ENCODE measurements around the gene IER5L. TPM values are rescaled to one million over a fixed set of nuclear protein-coding genes. Genes with fewer than 3 reads are reported as not detected.
A peak's percentile ranks its signal among the peaks of the same experiment; 100 is the strongest.

IER5L gene
- total RNA-seq, 6 experiments from 2014 or later: 2.7 to 19.8 (median 7.8) TPM

DNA sequence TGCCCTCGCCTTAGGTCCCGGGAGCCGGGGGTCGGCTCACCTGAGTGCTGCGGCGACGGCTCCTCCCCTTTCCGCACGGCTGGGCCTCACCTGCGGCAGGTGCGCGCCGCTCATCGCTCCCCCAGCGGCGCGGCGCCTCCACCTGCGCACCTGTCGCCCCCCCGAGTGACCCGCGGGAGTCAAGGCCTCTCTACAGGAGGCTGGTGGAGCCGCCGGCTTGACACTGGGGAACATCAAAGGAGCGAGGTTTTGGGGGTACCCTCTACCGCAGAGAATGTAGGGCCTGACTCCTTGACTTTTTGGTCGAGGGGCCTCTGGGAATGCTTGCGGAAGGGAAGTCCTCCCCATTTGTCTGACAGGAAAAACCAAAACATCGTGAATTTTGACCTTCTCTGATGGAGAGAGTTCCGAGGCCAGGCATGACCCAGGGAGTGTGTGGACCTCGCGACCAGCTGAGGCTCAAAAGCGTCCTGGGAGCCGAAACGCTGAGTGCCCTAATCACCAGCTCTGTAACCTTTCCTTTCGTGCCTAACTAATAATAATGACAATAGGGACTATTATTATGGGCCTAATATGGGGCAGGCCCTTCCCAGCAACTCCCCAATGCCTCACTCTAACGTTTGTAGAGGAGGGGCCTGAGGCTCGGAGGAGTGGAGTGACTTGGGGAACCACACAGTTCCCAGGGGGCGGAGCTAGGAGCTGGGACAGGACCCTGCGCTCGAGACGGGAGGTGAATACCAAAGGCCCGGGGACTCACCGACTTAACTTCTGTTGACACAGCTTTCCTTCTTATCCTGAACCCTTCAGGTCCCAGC, 714 bp upstream of the IER5L start:
- Histone ChIP-seq H3K27me3 (no peaks in the 10 kb centered on the region), H3K36me3 (no peaks in the 10 kb centered on the region), H3K4me3 (peak overlapping the region in 2 of 3 donors; percentile 0 to 82), H3K9me3 (no peaks in the 10 kb centered on the region), H3K4me1 (peaks cover 0 to 15% (median 0%) of the 10 kb centered on the region in 4 donors), H3K27ac (no peak overlapping the region)
- ATAC-seq: no peak
- intact Hi-C loops (cut with DNase I): loop anchor here (5.0 to 10.0 kb wide), 4 partner anchors 139 to 426 kb away; no protein-coding TSS in a partner anchor
- TF ChIP-seq CTCF (IDR thresholded peaks at IDR 0.05) (no peak), POLR2A (IDR thresholded peaks at IDR 0.05) (no peak)
- DNase-seq: no peak
- 32% methylated on average over 8 of the region's 45 CpGs for WGBS (ENCODE audit: insufficient coverage, low coverage, low lambda C conversion rate, missing lambda C conversion rate)

DNA sequence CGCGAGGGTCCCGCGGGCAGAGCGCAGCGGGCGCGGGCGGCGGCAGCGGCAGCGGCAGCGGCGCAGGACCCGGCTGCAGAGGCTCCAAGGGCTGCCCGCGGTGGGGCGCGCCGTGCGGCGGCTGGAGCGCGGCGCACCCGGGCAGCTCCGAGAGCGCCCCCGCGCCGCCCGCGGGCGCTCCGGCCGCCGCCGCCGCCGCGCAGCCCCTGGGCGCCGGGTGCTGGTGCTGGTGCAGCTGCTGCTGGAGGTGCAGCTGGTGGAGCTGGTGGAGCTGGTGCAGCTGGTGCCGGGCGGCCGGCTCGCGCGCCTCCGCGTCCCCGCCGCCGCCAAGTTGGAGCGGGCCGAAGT, 644 bp downstream of the IER5L start:
- no peak for ATAC-seq
- Histone ChIP-seq H3K4me1 (peaks cover 0 to 15% (median 0%) of the 10 kb centered on the region in 4 donors), H3K27me3 (no peaks in the 10 kb centered on the region), H3K36me3 (no peaks in the 10 kb centered on the region), H3K9me3 (no peaks in the 10 kb centered on the region), H3K4me3 (peak overlapping the region; percentile 65 to 82 (median 78)), H3K27ac (peak overlapping the region; percentile 62 to 97 (median 91))
- TF ChIP-seq CTCF (IDR thresholded peaks at IDR 0.05): no peak
- TF ChIP-seq POLR2A (IDR thresholded peaks at IDR 0.05): no peak
- intact Hi-C loops (cut with DNase I): loop anchor here (5.0 to 10.0 kb wide), 4 partner anchors 140 to 427 kb away; no protein-coding TSS in a partner anchor
- no peak for DNase-seq
- no CpG with 5 or more reads among the region's 56 CpGs for WGBS (ENCODE audit: insufficient coverage, low coverage, low lambda C conversion rate, missing lambda C conversion rate)

- WGBS (ENCODE audit: insufficient coverage, low coverage, low lambda C conversion rate, missing lambda C conversion rate): 0% methylated on average over 21 of the region's 80 CpGs
- peak; percentile 59 to 76 (median 68) for DNase-seq
- no peaks in the 10 kb centered on the region for H3K36me3 ChIP-seq
- H3K9me3 ChIP-seq: no peaks in the 10 kb centered on the region
- H3K27ac ChIP-seq: peak overlapping the region; percentile 87 to 99 (median 97)
- H3K4me3 ChIP-seq: peak overlapping the region; percentile 55 to 99 (median 82)
- no peaks in the 10 kb centered on the region for H3K27me3 ChIP-seq
- intact Hi-C loops (cut with DNase I): loop anchor here (5.0 to 10.0 kb wide), 4 partner anchors 140 to 428 kb away; no protein-coding TSS in a partner anchor
- H3K4me1 ChIP-seq: peaks cover 0 to 15% (median 0%) of the 10 kb centered on the region in 4 donors
- TF ChIP-seq CTCF (IDR thresholded peaks at IDR 0.05) (no peak), POLR2A (IDR thresholded peaks at IDR 0.05) (no peak)
- peak in 1 of 4 donors; percentile 0 for ATAC-seq
Observed at GRCh38 chr9:129176701-129177442, 1.2 kb downstream of the IER5L start.

- peak overlapping the region; percentile 55 to 99 (median 82) for H3K4me3 ChIP-seq
- H3K4me1 ChIP-seq: peaks cover 0 to 15% (median 0%) of the 10 kb centered on the region in 4 donors
- TF ChIP-seq CTCF (IDR thresholded peaks at IDR 0.05) (peak in 1 of 4 donors; percentile 14), POLR2A (IDR thresholded peaks at IDR 0.05) (peak; percentile 79)
- no peaks in the 10 kb centered on the region for H3K27me3 ChIP-seq
- intact Hi-C loops (cut with DNase I): loop anchor here (5.0 to 10.0 kb wide), 4 partner anchors 141 to 429 kb away; no protein-coding TSS in a partner anchor
- H3K9me3 ChIP-seq: no peaks in the 10 kb centered on the region
- H3K27ac ChIP-seq: peak overlapping the region; percentile 87 to 99 (median 97)
- peak; percentile 51 to 62 (median 57) for ATAC-seq
- DNase-seq: peak; percentile 85 to 92 (median 91)
- WGBS (ENCODE audit: insufficient coverage, low coverage, low lambda C conversion rate, missing lambda C conversion rate): 0% methylated on average over 31 of the region's 47 CpGs
- H3K36me3 ChIP-seq: no peaks in the 10 kb centered on the region
Observed at GRCh38 chr9:129175825-129176633, 2.0 kb downstream of the IER5L start.
